ENCODE data around the gene TRPM6.

Gene TRPM6

DNA sequence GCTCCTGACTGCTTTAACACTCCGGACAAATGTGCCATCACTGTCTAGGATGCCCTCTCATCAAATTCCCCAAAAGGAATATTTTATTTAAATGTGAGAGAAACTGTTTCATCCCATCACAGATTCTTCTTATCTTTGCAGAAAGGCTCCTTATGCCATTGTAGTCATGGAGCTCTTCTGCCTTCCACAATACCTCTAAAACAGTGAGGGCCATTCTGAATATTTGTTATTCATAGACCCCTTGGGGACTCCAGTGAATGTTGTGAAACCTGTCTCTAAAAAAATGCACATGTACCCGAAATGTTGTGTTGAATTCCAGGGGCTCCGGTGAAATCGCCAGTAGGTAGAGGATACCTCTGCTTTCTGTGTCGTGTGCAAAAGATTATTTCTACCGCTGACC is 213.6 kb downstream of the TRPM6 start:
- no peak overlapping the region for H3K4me3 ChIP-seq (ENCODE audit: low read length)
- no peak for TF ChIP-seq ZNF274 (IDR thresholded peaks at IDR 0.05; ENCODE audit: low read depth, low read length)

Data from GM08714 (cell line).